ENCODE measurements around the gene DNAJC13.
"Not testable (repeated sequence)": the region's sequence is repeated elsewhere in the genome, so short reads cannot be mapped to it uniquely, and the experiment has no call there.

Gene DNAJC13

GRCh38 chr3:132550579-132551305 is 133.4 kb downstream of the DNAJC13 start:
- no peak for DNase-seq

DNA sequence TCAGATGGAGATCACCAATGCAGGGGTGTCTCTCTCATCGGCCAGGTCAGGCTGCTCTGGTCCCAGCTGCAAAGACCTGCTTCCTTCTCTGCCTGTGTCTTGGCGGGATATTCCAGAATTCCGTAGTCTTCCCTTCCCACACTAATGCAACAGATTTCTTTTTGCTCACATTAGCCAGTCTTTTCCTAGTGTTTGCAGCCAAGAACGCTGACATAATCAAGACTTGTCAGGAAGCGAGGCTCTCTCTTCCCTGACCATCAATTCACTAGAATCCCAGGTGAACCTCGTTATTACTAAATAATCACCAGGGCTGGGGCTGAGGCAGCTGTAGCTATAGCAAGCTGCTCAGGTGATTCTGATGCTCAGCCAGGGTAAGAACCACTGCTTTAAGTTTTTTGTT is 136.5 kb downstream of the DNAJC13 start:
- no peak for DNase-seq

GRCh38 chr3:132554437-132554836 is 137.1 kb downstream of the DNAJC13 start:
- no peak for DNase-seq

GRCh38 chr3:132555306-132556035 is 138.2 kb downstream of the DNAJC13 start:
- DNase-seq, result no peak

GRCh38 chr3:132556036-132556386 is 138.7 kb downstream of the DNAJC13 start:
- not testable (repeated sequence) for DNase-seq

DNA sequence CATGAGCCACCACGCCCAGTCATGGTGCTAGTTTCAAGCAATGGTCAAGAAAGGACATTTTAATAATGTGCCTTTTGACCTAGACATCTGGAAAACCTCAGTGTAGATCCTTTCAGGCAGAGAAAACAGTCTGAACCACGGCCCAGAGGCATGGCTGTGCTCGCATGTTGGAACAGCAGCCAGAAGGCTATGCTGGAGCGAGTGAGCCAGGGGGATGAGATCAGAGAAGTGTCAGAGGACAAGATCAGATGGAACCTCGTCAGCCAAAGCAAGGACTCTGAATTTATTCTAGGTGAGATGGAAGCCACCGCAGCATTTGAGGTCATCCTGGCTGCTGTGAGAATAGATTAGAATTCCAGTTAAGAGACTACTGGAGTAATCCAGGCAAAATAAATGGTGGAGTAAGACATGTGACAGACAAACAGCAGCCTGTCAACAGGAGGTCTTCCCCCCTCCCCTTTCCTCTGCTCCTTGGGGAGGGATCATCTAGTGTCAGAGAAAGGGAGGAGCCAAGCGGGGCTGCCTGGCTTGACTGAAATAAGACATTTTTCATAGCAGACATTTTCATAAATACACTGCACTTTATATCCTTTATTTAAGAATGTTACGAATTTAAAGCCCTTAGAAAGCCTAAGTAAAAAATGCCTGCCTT is 139.3 kb downstream of the DNAJC13 start:
- DNase-seq, result no peak

- no peak for DNase-seq
Observed at GRCh38 chr3:132561003-132561402, 143.7 kb downstream of the DNAJC13 start.

- DNase-seq, result no peak
Observed at GRCh38 chr3:132563420-132564069, 146.2 kb downstream of the DNAJC13 start.

GRCh38 chr3:132564070-132564465 is 146.8 kb downstream of the DNAJC13 start:
- DNase-seq, result no peak

GRCh38 chr3:132568422-132568821 is 151.1 kb downstream of the DNAJC13 start:
- no peak for DNase-seq

DNA sequence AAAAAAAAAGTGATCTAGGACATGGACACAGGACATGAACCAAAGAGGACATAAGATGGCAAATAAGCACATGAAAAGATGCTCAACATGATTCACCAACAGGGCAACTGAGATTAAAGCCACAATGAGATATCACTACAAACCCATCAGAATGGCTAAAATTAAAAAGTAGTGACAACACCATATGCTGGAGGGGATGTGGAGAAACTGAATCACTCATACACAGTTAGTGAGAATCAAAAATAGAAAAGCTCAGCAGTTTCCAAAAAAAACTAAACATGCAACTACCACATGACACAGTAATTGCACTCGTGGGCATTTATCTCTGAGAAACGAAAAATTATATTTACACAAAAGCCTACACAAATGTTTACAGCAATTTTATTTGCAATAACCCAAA is 151.9 kb downstream of the DNAJC13 start:
- no peak for DNase-seq

DNA sequence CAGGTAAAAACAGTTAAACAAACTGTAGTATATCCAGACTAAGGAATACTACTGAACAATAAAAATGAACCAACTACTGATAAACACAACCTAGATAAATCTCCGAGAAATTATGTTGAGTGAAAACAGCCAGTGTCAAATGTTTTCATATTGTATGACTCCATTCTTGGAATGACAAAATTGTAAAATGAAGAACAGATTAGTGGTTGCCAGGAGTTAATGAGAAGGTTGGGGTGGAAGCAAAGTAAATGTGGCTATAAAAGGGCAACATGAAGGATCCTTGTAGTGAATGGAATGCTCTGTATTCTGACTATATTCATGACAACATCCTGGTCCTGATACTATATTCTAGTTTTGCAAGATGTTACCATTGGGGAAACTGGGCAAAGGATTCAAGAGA is 152.3 kb downstream of the DNAJC13 start:
- DNase-seq, result no peak

DNA sequence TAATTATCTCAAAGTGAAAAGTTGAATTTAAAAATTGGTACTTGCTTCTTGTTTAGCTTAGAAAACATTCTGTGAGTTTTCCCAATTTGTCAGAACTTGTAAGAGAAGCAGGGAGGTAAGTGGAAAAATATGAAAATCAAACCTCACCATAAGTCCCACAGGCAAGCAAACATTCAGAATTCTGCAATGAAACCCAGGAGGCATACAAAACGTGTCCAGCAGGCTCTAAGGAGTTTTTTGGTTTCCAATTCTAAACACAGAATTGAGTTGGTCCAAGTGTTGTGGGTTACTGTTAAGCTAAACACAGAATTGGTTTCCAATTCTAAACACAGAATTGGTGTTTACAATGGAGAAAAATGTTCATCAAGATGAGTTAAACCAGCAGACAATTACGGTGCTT is 152.7 kb downstream of the DNAJC13 start:
- DNase-seq, result no peak

- no peak for DNase-seq
Observed at GRCh38 chr3:132573797-132574211, 156.5 kb downstream of the DNAJC13 start.

- no peak for DNase-seq
Observed at GRCh38 chr3:132587401-132587800, 170.1 kb downstream of the DNAJC13 start.

All from NCI-H524 treated with DMSO at 0.1 percent for 48 hours (cell line).